ENCODE measurements around the gene CATSPERZ.

CATSPERZ gene

DNA sequence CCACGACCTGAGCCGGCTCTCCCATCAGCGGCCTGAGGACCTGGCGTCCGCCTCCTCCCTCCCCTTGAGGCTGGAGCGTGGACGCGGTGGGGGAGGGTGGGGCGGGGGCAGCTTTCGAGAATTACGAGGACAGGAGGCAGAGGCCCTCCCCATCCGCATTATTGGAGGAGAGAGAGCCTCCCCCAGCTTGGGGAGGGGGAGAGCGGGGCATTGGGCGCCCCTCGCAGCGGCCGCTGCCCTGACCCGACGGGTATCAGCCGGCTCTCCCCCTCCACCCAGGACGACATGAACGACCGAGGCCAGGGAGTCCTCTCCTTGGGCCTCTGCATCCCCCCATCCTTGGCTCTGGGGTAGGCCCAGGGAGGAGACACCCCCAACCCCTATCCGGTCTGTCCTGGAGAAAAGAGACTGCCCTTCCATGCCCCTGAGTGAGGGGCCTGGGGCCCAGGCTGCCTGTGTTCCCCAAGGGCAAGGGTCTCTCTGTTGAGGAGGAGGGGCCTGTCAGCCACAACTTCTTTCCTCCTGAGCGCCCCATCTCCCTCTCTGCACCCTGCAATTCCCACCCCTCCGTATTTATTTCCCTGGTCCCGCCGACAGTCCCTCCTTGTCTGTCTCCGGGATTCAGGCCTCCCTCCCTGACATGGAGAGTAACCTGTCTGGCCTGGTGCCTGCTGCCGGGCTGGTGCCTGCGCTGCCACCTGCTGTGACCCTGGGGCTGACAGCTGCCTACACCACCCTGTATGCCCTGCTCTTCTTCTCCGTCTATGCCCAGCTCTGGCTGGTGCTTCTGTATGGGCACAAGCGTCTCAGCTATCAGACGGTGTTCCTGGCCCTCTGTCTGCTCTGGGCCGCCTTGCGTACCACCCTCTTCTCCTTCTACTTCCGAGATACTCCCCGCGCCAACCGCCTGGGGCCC is 14.0 kb upstream of the CATSPERZ start:
- DNase-seq = peak; percentile 83

DNA sequence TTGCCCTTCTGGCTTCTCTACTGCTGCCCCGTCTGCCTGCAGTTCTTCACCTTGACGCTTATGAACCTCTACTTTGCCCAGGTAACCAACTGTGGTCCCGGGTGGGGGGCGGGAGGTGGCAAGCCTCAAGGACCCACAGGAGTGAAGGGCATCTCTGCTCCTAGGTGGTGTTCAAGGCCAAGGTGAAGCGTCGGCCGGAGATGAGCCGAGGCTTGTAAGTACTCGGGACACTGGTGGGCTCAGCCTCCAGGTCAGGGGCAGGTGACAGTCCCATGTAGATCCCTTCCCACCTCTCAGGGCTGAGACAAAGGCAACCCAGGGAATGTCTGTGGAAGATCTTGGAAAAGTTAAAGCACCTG is 13.4 kb upstream of the CATSPERZ start:
- DNase-seq = no peak

DNA sequence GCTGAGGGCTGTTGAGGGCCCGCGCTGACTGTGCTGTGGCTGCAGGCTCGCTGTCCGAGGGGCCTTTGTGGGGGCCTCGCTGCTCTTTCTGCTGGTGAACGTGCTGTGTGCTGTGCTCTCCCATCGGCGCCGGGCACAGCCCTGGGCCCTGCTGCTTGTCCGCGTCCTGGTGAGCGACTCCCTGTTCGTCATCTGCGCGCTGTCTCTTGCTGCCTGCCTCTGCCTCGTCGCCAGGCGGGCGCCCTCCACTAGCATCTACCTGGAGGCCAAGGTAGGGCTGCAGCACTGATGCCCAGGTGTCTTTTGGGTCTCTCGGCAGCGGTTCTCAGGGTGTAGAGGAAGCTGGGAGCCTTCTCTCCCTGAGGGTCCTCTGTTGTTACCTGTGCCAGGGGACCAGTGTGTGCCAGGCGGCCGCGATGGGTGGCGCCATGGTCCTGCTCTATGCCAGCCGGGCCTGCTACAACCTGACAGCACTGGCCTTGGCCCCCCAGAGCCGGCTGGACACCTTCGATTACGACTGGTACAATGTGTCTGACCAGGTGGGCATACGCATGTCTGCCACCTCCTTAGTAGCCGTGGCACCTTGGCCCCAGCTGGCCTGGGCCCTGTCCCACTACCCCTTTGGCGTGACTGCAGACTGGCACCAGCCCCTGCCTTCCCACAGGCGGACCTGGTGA is 12.3 kb upstream of the CATSPERZ start:
- DNase-seq = no peak

DNA sequence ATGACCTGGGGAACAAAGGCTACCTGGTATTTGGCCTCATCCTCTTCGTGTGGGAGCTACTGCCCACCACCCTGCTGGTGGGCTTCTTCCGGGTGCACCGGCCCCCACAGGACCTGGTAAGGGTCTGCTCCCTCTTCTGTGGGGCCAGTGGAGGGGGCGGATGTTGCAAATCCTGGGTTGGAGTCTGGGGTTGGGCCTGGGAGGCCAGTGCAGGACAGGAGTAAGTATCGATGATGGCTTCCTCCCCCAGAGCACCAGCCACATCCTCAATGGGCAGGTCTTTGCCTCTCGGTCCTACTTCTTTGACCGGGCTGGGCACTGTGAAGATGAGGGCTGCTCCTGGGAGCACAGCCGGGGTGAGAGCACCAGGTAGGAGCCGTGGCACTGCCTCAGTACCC is 11.8 kb upstream of the CATSPERZ start:
- no peak for DNase-seq

DNA sequence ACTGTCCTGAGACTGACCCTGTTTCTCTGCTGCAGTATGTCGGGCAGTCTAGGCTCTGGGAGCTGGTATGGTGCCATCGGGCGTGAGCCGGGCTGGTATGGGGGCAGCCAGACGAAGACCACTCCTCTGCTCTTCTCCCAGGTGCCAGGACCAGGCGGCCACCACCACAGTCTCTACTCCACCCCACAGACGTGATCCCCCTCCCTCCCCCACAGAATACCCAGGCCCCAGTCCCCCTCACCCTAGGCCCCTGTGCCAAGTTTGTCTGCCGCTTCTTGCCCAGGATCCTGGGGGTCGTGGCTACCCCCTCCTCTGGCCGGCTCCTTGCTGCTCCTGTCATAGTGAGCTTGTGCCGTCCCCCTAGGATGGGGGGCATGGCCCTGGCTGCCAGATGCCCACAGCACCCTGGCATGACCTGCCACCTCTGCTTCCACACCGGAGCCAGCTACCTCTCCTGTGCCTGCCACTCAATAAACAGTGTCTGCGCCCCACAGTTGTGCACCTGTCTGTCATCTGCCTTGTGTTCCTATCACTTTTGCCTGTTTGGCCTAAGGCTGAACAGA is 11.1 kb upstream of the CATSPERZ start:
- DNase-seq = no peak

DNA sequence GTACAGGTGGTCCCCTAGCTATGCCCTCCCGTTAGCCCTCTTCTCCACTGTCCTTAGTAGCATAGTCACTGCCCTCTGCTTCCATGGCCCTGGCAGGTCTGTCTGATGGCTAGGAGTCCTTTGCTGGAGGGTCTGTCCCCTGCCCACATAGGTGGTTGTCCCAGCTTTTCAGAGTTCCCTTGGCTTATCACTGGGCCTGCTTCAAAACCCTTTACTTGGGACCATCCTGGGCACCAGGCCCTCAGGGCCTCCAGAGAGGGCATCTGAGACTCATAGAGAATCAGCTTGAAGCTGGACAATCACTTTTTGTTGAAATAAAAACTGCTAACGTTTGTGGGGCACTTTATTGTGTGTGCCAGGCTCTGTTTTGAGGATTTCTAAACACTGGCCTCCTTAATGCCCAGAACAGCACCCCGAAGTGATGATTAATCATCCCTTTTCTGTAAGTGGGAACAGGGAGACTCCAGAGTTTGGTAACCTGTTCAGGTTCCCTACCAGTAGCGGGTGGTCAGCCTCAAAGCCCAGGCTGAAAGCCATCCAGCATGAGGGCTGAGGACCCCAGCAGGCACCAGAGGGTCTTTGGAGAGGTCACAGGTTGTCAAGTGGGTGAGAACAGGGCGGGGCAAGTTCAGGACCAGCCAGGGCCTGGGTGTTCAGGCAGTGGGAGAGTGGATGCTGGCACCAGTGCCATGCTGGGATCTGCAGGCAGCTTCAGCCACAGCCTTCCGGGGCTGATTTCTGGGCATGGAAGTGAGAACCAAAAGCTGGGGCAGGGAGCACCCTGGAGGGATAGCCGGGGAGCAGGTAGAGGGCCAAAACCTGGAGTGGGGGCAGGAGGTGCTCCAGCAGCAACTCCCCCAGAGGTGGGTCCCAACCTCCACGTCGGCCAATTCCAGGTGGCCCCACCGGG is 9.6 kb upstream of the CATSPERZ start:
- DNase-seq = no peak

DNA sequence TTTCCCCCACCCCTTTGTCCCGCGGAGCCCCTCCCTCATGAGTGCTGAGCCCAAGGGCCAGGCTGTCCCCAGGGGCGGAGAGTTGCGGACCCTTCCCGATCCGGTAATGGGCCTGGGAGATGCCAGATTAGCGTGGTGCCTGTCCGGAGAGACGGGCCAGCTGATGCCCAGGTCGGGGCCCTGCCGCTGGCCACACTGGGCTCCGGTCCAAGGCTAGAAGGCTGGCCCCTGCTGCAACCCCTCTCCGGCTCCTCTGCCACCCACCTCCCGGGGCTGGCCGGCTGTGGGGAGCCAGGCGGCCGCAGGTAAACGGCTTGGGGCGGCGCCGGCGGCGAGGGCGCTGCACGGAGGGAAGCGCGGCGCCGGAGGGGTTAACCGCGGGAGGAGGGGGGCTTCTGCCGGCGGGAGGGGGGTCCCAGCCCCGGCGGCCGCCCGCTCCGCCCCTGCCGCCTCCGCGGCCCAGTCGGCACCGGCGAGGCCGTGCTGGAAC is 8.9 kb upstream of the CATSPERZ start, which contains the start of gene KCNK4:
Gene KCNK4 (plus strand): TSS at position 41 of the 490 bp plus-strand sequence. CDS start 1,717 bp downstream, outside the sequence.
- no peak for DNase-seq

DNA sequence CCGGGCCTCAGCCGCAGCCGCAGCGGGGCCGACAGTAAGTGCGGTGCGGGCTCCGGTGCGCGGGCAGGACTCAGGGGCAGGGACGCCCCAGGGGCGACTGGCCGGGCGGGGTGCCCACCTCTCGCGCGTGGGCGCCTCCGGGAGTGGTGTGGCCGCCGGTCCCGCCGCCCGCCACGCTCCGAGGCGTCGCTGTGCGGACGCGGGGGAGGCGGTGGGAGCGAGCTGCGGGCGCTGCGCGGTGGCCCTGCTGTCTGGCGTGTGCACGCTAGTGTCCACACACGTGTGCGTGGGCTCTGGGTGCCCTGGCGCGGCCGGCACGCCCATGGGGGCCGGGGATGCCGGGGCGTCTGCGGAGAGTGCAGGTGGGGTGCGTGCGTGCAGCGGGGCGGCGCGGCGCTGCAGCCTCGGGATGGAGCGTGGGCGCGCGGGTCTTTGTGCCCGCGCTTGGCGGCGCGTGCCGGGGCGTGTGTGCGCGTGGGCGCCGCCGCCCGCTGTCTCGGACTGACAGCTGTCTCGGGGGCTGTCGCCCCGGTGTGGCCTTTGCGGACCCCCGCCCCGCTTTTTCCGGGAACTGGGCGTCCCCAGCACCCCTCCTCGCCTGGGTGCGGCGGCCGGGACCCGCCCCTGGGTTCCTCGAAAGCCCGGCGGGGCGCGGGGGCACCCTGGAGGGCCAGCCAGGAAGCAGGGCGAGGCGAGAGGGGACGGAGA is 8.3 kb upstream of the CATSPERZ start:
- no peak for DNase-seq

DNA sequence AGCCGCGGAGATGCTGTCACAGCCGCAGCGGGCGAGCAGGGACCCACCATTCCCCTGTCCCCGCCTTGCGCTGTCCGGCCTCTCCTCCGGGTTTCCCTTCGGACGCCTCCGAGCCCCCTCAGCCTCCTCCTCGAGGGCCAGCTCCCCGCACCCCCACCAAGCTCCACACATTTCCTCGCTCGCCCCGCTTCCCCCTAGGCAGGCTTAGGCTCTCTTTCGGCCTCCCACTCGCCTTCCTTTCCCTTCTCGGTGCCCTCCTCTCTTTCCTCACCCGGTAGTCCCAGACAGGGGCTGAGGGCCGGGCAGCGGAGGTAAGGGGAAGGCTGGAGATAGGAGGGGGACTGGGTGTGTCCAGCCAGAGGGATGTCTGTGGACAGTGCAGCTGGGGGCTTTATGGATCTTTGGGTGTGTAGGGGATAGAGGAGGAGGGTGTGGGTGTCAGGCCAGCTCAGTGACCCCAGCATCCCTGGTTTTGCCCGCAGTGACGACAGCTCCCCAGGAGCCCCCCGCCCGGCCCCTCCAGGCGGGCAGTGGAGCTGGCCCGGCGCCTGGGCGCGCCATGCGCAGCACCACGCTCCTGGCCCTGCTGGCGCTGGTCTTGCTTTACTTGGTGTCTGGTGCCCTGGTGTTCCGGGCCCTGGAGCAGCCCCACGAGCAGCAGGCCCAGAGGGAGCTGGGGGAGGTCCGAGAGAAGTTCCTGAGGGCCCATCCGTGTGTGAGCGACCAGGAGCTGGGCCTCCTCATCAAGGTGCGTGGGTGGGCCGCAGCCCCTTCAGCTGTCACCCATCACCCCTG is 7.5 kb upstream of the CATSPERZ start:
- no peak for DNase-seq

DNA sequence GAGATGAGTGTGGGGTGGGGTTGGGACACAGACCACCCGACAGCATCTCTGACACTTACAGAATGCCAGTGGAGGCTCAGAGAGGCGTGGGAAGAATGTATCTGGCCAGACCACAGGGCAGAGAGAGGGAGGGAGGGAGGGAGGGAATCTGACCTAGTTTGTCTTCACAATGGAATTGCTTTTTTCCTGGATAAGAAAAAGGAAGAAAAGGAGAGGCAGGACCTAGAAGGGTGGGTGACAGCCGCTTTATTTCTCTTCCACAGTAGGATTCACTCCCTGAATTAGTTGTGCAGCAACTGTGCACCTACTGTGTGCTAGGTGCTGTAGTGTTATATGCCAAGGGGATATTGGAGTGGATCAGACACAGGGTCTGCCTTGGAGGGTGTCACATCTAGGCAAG is 5.4 kb upstream of the CATSPERZ start:
- no peak for DNase-seq

DNA sequence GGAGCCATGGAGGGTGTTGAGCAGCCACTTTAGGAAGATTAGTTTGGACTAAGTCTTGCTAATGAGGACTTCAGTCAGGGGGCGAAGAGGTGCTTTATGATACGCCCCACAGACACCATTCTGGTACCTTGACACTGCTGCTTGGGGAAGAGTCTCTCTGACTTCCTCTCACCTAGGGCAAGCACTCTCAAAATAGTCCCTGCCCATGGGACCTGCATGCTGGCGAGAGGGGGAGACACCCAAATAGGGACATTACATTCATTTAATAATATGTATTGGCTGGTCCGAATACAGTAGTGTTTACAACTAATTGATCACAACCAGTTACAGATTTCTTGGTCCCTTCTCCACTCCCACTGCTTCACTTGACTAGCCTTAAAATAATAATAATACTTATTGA is 4.4 kb upstream of the CATSPERZ start:
- DNase-seq = no peak

DNA sequence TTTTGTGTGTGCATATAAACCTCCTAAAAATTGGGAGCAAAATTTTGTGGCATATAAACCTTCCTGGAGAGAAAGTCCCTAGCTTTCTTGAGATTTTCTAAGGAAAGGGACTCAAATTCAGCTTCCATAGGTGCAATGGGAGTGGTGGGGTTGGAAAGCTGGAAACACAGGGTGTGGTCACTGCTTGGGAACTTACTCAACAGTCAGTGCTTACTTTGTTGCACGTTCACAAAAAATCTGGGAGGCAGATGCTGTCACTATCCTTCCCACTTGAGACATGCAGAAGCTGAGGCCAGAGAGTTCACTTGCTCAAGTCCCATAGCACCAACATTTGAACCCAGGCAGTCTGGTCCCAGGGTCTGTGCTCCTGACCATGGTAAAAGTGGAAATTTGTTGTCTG is 3.9 kb upstream of the CATSPERZ start:
- no peak for DNase-seq

DNA sequence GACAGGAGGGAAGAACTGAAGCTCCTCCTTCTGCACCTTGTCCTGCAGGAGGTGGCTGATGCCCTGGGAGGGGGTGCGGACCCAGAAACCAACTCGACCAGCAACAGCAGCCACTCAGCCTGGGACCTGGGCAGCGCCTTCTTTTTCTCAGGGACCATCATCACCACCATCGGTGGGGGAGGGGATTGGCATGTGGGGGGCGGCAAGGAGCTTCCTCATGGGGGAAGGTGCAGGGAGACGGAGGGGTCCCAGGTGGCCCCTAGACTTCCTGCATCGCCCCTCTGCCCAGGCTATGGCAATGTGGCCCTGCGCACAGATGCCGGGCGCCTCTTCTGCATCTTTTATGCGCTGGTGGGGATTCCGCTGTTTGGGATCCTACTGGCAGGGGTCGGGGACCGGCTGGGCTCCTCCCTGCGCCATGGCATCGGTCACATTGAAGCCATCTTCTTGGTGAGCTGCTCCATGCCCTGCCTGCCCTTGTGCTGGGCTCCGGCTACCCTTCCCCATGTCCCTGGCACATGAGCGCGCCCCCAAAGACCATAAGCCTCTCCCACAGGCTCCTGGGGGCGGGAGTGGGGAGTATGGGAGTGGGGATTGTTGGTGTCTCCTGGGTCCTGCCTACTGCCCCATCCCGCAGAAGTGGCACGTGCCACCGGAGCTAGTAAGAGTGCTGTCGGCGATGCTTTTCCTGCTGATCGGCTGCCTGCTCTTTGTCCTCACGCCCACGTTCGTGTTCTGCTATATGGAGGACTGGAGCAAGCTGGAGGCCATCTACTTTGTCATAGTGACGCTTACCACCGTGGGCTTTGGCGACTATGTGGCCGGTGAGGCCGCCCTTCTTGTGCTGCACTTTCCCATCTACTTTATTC is 3.1 kb upstream of the CATSPERZ start:
- no peak for DNase-seq

DNA sequence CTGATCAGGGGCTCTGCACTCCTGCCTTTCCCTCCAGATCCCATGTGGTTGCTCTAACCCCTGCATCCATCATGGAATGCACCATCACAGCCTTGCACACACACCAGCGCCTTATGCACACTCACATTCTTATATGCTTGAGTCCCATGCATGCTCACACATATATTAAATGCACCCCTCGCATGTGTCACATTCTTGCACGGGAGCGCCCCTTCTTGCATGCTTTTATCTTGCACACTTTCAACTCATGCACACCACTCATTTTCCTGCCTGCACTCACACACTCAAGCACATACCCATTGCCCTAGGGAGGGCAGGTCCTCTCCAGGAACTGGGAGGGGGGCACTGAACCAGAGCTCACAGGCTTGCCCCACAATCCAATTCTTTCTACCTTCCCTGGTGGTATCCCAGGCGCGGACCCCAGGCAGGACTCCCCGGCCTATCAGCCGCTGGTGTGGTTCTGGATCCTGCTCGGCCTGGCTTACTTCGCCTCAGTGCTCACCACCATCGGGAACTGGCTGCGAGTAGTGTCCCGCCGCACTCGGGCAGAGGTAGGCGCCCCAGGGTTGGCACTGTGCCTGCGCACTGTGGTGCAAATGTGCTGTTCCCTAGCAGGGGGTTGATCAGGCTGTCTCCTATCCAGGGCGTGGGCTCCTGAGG is 2.3 kb upstream of the CATSPERZ start:
- peak; percentile 84 for DNase-seq

DNA sequence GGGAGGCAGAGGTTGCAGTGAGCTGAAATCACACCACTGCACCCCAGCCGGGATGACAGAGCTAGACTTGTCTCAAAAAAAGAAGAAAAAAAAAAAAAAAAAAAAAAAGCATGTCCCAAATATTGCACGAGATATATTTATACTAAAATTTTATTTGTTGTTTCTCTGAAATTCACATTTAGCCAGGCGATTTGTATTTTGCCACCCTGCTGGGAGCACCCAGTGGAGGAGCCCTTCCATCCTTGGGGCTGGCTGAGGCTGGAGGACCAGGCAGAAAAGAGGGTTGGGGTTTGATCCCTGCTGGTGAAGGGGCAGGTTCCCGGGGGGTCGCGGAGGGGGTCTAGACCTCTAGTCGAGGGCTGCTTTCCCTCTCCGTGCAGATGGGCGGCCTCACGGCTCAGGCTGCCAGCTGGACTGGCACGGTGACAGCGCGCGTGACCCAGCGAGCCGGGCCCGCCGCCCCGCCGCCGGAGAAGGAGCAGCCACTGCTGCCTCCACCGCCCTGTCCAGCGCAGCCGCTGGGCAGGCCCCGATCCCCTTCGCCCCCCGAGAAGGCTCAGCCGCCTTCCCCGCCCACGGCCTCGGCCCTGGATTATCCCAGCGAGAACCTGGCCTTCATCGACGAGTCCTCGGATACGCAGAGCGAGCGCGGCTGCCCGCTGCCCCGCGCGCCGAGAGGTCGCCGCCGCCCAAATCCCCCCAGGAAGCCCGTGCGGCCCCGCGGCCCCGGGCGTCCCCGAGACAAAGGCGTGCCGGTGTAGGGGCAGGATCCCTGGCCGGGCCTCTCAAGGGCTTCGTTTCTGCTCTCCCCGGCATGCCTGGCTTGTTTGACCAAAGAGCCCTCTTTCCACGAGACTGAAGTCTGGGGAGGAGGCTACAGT is 952 bp upstream of the CATSPERZ start:
- peak; percentile 61 for DNase-seq

DNA sequence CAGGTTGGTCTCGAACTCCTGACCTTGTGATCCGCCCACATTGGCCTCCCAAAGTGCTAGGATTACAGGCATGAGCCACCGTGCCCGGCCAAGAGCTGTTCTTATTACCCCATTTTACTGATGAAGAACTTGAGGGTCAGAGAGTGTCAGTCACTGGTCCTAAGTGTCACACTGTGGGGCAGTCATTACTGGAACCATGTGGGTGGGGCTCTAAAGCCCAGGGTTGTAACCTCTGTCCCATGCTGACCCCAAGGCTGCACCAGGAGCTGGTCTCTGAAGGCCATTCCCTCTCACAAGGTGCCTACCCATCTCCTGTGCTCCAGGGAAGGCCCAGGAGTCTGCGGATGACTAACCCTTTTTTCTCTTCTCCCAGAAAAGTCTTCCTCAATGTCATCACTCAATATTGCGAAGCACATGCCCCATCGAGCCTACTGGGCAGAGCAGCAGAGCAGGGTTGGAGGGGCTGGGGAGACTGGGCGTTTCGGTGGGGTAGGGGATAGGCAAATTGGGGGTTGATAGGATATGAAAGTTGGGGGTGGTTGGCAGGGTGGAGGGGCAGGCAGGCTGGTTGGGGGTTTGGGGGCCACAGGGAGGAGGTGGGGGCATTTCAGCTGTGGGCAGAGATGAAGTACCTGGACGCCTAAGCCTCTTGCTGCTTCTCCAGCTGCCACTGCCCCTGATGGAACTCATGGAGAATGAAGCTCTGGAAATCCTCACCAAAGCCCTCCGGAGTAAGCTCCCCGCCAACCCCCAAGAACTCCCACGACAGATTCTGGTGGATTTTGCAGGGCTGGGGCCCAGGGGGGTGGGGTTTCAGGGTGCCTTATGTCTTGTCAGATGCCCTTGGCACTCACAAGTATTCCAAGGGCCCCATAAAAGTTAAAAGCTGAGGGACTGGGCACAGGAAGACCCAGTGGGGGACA is 3.2 kb downstream of the CATSPERZ start:
- no peak for DNase-seq

DNA sequence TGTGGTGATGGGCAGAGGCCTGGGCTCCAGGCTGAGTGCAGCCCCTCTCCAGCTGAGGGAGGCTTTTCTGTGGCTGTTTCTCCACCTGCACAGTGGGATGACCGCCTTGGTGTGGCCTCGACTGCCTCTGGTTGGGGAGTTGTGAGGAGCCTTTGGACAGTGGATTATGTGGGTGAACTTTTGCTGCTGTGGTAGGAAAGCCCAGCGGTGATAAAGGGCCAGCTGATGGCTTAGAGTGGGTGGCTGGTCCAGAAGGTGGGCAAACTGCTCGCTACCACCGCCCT is 3.8 kb downstream of the CATSPERZ start:
- no peak for DNase-seq

Measured in RPMI8226 (cell line).